ENCODE measurements around the gene GRIN3B. TPM values are rescaled to one million over a fixed set of nuclear protein-coding genes. Genes with fewer than 3 reads are reported as not detected.
"Not testable (repeated sequence)": the region's sequence is repeated elsewhere in the genome, so short reads cannot be mapped to it uniquely, and the experiment has no call there.

The GRIN3B gene
- not detected for total RNA-seq

- Mint-ChIP-seq H3K9me3 (ENCODE audit: insufficient read depth) (no peaks in the 10 kb centered on the region), H3K4me1 (ENCODE audit: low read depth) (peaks cover 13% of the 10 kb centered on the region), H3K27me3 (ENCODE audit: low read depth) (peaks cover 31% of the 10 kb centered on the region), H3K36me3 (ENCODE audit: low read depth) (no peaks in the 10 kb centered on the region), H3K27ac (no peak within 1 kb of the TSS), H3K4me3 (no peak within 1 kb of the TSS)
- CTCF ChIA-PET: no interaction called here
- ATAC-seq (peak; percentile 35), DNase-seq (peak; percentile 76)
- POLR2A ChIA-PET: no interaction called here
Measured at GRCh38 chr19:1000095-1000494, at the start of gene GRIN3B. GRIN3B (plus strand) TSS chr19:1000419; CDS start chr19:1000438, 19 bp downstream.

- Mint-ChIP-seq H3K4me3 (no peak overlapping the region), H3K9me3 (ENCODE audit: insufficient read depth) (no peaks in the 10 kb centered on the region), H3K27me3 (ENCODE audit: low read depth) (no peaks in the 10 kb centered on the region), H3K4me1 (ENCODE audit: low read depth) (peaks cover 8% of the 10 kb centered on the region), H3K36me3 (ENCODE audit: low read depth) (no peaks in the 10 kb centered on the region), H3K27ac (no peak overlapping the region)
- CTCF ChIA-PET: interaction anchor here (0.7 kb wide), 1 partner anchor 127 kb away, joined by 3 read pairs; no protein-coding TSS in a partner anchor
- DNase-seq (no peak), ATAC-seq (no peak)
- POLR2A ChIA-PET: no interaction called here
Measured at GRCh38 chr19:952049-952679, 48.1 kb upstream of the GRIN3B start.

- ChIA-PET POLR2A (no interaction called here), CTCF (no interaction called here)
- no peak overlapping the region for H3K27ac Mint-ChIP-seq
- no peaks in the 10 kb centered on the region for H3K9me3 Mint-ChIP-seq (ENCODE audit: insufficient read depth)
- no peak for DNase-seq
- H3K4me1 Mint-ChIP-seq (ENCODE audit: low read depth): peaks cover 8% of the 10 kb centered on the region
- H3K27me3 Mint-ChIP-seq (ENCODE audit: low read depth): no peaks in the 10 kb centered on the region
- ATAC-seq: no peak
- no peak overlapping the region for H3K4me3 Mint-ChIP-seq
- no peaks in the 10 kb centered on the region for H3K36me3 Mint-ChIP-seq (ENCODE audit: low read depth)
Measured at GRCh38 chr19:952680-953444, 47.4 kb upstream of the GRIN3B start.

- peaks cover 8% of the 10 kb centered on the region for H3K4me1 Mint-ChIP-seq (ENCODE audit: low read depth)
- no peak for ATAC-seq
- ChIA-PET POLR2A (no interaction called here), CTCF (no interaction called here)
- no peaks in the 10 kb centered on the region for H3K9me3 Mint-ChIP-seq (ENCODE audit: insufficient read depth)
- no peak for DNase-seq
- H3K4me3 Mint-ChIP-seq: no peak overlapping the region
- H3K36me3 Mint-ChIP-seq (ENCODE audit: low read depth): no peaks in the 10 kb centered on the region
- H3K27ac Mint-ChIP-seq: no peak overlapping the region
- no peaks in the 10 kb centered on the region for H3K27me3 Mint-ChIP-seq (ENCODE audit: low read depth)
Measured at GRCh38 chr19:953445-954271, 46.6 kb upstream of the GRIN3B start.

- no peak overlapping the region for H3K27ac Mint-ChIP-seq
- H3K36me3 Mint-ChIP-seq (ENCODE audit: low read depth): no peaks in the 10 kb centered on the region
- ChIA-PET CTCF (no interaction called here), POLR2A (no interaction called here)
- H3K9me3 Mint-ChIP-seq (ENCODE audit: insufficient read depth): no peaks in the 10 kb centered on the region
- DNase-seq (no peak), ATAC-seq (no peak)
- H3K4me3 Mint-ChIP-seq: no peak overlapping the region
- H3K27me3 Mint-ChIP-seq (ENCODE audit: low read depth): no peaks in the 10 kb centered on the region
- peaks cover 8% of the 10 kb centered on the region for H3K4me1 Mint-ChIP-seq (ENCODE audit: low read depth)
Measured at GRCh38 chr19:954272-954671, 45.9 kb upstream of the GRIN3B start.

GRCh38 chr19:954672-955494 lies 45.3 kb upstream of the GRIN3B start:
- CTCF ChIA-PET: no interaction called here
- H3K27ac Mint-ChIP-seq: no peak overlapping the region

GRCh38 chr19:955803-956765 lies 44.1 kb upstream of the GRIN3B start:
- POLR2A ChIA-PET: no interaction called here
- CTCF ChIA-PET: no interaction called here
- no peak overlapping the region for H3K4me3 Mint-ChIP-seq
- no peak overlapping the region for H3K27ac Mint-ChIP-seq
- no peaks in the 10 kb centered on the region for H3K9me3 Mint-ChIP-seq (ENCODE audit: insufficient read depth)
- DNase-seq: no peak
- H3K4me1 Mint-ChIP-seq (ENCODE audit: low read depth): peaks cover 8% of the 10 kb centered on the region
- no peaks in the 10 kb centered on the region for H3K36me3 Mint-ChIP-seq (ENCODE audit: low read depth)
- no peaks in the 10 kb centered on the region for H3K27me3 Mint-ChIP-seq (ENCODE audit: low read depth)
- no peak for ATAC-seq

More at GRCh38 chr19:954672-955494, 45.3 kb upstream of the GRIN3B start:
- Mint-ChIP-seq H3K27me3 (ENCODE audit: low read depth) (no peaks in the 10 kb centered on the region), H3K4me1 (ENCODE audit: low read depth) (peaks cover 8% of the 10 kb centered on the region), H3K4me3 (no peak overlapping the region), H3K36me3 (ENCODE audit: low read depth) (no peaks in the 10 kb centered on the region), H3K9me3 (ENCODE audit: insufficient read depth) (no peaks in the 10 kb centered on the region)
- ATAC-seq: no peak
- DNase-seq: no peak
- POLR2A ChIA-PET: no interaction called here

GRCh38 chr19:956766-957440 lies 43.3 kb upstream of the GRIN3B start:
- Mint-ChIP-seq H3K4me1 (ENCODE audit: low read depth) (peaks cover 8% of the 10 kb centered on the region), H3K4me3 (no peak overlapping the region), H3K27ac (no peak overlapping the region), H3K27me3 (ENCODE audit: low read depth) (no peaks in the 10 kb centered on the region), H3K36me3 (ENCODE audit: low read depth) (no peaks in the 10 kb centered on the region), H3K9me3 (ENCODE audit: insufficient read depth) (no peaks in the 10 kb centered on the region)
- ChIA-PET CTCF (no interaction called here), POLR2A (interaction anchor here (0.6 kb wide), 1 partner anchor 549 kb away, joined by 4 read pairs; no protein-coding TSS in a partner anchor)
- ATAC-seq (no peak), DNase-seq (no peak)

GRCh38 chr19:957578-957977 lies 42.6 kb upstream of the GRIN3B start:
- H3K27me3 Mint-ChIP-seq (ENCODE audit: low read depth); H3K36me3 Mint-ChIP-seq (ENCODE audit: low read depth); DNase-seq; ATAC-seq; CTCF ChIA-PET; H3K4me3 Mint-ChIP-seq; H3K27ac Mint-ChIP-seq; H3K9me3 Mint-ChIP-seq (ENCODE audit: insufficient read depth): not testable (repeated sequence)
- H3K4me1 Mint-ChIP-seq (ENCODE audit: low read depth): peaks cover 10% of the 10 kb centered on the region
- POLR2A ChIA-PET: interaction anchor here (0.6 kb wide), 1 partner anchor 548 kb away, joined by 4 read pairs; no protein-coding TSS in a partner anchor

GRCh38 chr19:958967-959855 lies 41.0 kb upstream of the GRIN3B start:
- ChIA-PET CTCF (no interaction called here), POLR2A (no interaction called here)
- DNase-seq: no peak
- no peak for ATAC-seq
- Mint-ChIP-seq H3K4me3 (no peak overlapping the region), H3K36me3 (ENCODE audit: low read depth) (peaks cover 2% of the 10 kb centered on the region), H3K27me3 (ENCODE audit: low read depth) (no peaks in the 10 kb centered on the region), H3K9me3 (ENCODE audit: insufficient read depth) (no peaks in the 10 kb centered on the region), H3K27ac (no peak overlapping the region), H3K4me1 (ENCODE audit: low read depth) (peaks cover 4% of the 10 kb centered on the region)

All from activated CD8-positive, alpha-beta T cell treated with anti-CD3 and anti-CD28 coated beads, Interleukin-2, amount 10 ng/mL, durations not matched to agents 7 days and 5 days (primary cell).